ENCODE data around the gene DPP6. TPM values are rescaled to one million over a fixed set of nuclear protein-coding genes. Genes with fewer than 3 reads are reported as not detected.

Gene DPP6
- total and polyA plus RNA-seq, 2 donors (not counting 1 experiment from before 2014, with no cell fraction given) = not detected

DNA sequence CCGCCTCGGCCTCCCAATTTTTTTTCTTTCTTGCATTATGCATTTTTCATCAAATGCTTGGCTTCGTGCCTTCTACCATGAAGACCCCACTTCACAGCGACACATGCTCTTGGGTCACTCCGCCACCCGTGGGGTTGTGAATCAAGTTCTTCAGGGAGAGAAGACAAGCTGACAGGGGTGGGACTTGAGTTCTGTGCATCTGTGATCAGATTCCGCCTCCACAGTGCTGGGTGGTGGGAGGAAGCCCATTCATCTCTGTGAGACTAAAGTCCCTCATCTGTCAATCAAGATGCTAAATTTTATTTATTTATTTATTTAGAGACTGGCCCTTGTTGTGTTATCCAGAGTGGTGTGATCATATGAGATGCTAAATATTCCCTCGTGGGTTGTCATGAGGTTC, 333.0 kb downstream of the DPP6 start:
- Histone ChIP-seq H3K79me2 (ENCODE audit: control insufficient read depth, insufficient read depth, low read length) (no peaks in the 10 kb centered on the region), H3K9ac (ENCODE audit: low read length) (no peak overlapping the region), H3K27ac (ENCODE audit: low read length in 2 of 2) (no peak overlapping the region), H3K4me3 (ENCODE audit: control extremely low read depth in 1 of 5, extremely low read depth in 1 of 5, insufficient read depth in 1 of 5, low read depth in 2 of 5, low read length in 4 of 5) (no peak overlapping the region), H2AFZ (ENCODE audit: insufficient read depth, low read depth, low read length, poor library complexity, severe bottlenecking) (no peak overlapping the region), H3K36me3 (replicated peaks in 1 of 2; ENCODE audit: control extremely low read depth in 1 of 2, control insufficient read depth in 1 of 2, extremely low read depth in 1 of 2, insufficient read depth in 2 of 2, low read length in 1 of 2) (no peaks in the 10 kb centered on the region), H3K27me3 (replicated peaks in 1 of 4; ENCODE audit: control extremely low read depth in 1 of 4, control insufficient read depth in 3 of 4, insufficient read depth in 4 of 4, low read length in 3 of 4) (no peaks in the 10 kb centered on the region), H3K4me1 (ENCODE audit: control insufficient read depth in 2 of 2, insufficient read depth in 2 of 2, low read length in 2 of 2) (no peaks in the 10 kb centered on the region), H4K20me1 (ENCODE audit: control insufficient read depth, insufficient read depth, low read length, poor library complexity, severe bottlenecking) (no peaks in the 10 kb centered on the region), H3K4me2 (replicated peaks; ENCODE audit: low read depth, low read length, poor library complexity, severe bottlenecking) (no peak overlapping the region), H3K9me3 (ENCODE audit: control extremely low read depth in 1 of 3, control insufficient read depth in 2 of 3, insufficient read depth in 1 of 3, low read length in 2 of 3) (peaks cover 0 to 15% (median 0%) of the 10 kb centered on the region in 3 donors)
- H3K27me3 Mint-ChIP-seq = no peaks in the 10 kb centered on the region
- DNase-seq (no peak), ATAC-seq (ENCODE audit: low read depth) (no peak)
- WGBS (ENCODE audit: insufficient coverage) = 95% methylated on average over 2 of the region's 8 CpGs
- no peak for TF ChIP-seq EZH2 (IDR thresholded peaks at IDR 0.05; ENCODE audit: borderline replicate concordance, insufficient read depth, low read depth, low read length, poor library complexity, severe bottlenecking)
- TF ChIP-seq, protein P1, sequence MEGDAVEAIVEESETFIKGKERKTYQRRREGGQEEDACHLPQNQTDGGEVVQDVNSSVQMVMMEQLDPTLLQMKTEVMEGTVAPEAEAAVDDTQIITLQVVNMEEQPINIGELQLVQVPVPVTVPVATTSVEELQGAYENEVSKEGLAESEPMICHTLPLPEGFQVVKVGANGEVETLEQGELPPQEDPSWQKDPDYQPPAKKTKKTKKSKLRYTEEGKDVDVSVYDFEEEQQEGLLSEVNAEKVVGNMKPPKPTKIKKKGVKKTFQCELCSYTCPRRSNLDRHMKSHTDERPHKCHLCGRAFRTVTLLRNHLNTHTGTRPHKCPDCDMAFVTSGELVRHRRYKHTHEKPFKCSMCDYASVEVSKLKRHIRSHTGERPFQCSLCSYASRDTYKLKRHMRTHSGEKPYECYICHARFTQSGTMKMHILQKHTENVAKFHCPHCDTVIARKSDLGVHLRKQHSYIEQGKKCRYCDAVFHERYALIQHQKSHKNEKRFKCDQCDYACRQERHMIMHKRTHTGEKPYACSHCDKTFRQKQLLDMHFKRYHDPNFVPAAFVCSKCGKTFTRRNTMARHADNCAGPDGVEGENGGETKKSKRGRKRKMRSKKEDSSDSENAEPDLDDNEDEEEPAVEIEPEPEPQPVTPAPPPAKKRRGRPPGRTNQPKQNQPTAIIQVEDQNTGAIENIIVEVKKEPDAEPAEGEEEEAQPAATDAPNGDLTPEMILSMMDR (IDR thresholded peaks at IDR 0.05) = no peak
- POLR2A ChIA-PET = no interaction called here
- H3K9me3 Mint-ChIP-seq (ENCODE audit: insufficient read depth) = peaks cover 3% of the 10 kb centered on the region
- H3K4me3 Mint-ChIP-seq = no peak overlapping the region
- H3K27ac Mint-ChIP-seq = no peak overlapping the region
- intact Hi-C loops (cut with micrococcal nuclease) = no loop called here
- CTCF ChIA-PET = no interaction called here
- H3K4me1 Mint-ChIP-seq = no peaks in the 10 kb centered on the region

DNA sequence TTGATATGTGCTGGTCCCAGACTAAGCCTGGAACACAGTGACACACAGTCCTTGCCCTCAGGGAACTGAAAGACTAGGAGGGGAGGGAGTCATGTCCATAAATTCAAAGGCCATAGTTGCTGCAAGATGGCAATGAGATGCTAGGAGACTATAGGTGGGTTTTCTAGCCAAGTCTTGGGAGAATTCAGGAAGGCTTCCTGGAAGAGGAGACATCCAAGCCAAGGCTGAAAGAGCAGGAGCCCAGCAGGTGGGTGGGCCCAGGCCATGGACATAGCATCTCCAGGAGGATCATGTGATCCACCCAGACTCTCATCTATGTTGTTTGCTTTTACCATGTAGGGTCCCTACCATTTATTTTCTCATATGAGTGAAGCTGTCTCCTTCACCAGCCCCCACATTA, 335.1 kb downstream of the DPP6 start:
- Histone ChIP-seq H3K4me1 (ENCODE audit: control insufficient read depth in 2 of 2, insufficient read depth in 2 of 2, low read length in 2 of 2) (no peaks in the 10 kb centered on the region), H3K9me3 (ENCODE audit: control extremely low read depth in 1 of 3, control insufficient read depth in 2 of 3, insufficient read depth in 1 of 3, low read length in 2 of 3) (peaks cover 0 to 17% (median 0%) of the 10 kb centered on the region in 3 donors), H3K79me2 (ENCODE audit: control insufficient read depth, insufficient read depth, low read length) (no peaks in the 10 kb centered on the region), H3K4me2 (replicated peaks; ENCODE audit: low read depth, low read length, poor library complexity, severe bottlenecking) (no peak overlapping the region), H2AFZ (ENCODE audit: insufficient read depth, low read depth, low read length, poor library complexity, severe bottlenecking) (no peak overlapping the region), H3K27me3 (replicated peaks in 1 of 4; ENCODE audit: control extremely low read depth in 1 of 4, control insufficient read depth in 3 of 4, insufficient read depth in 4 of 4, low read length in 3 of 4) (no peaks in the 10 kb centered on the region), H3K36me3 (replicated peaks in 1 of 2; ENCODE audit: control extremely low read depth in 1 of 2, control insufficient read depth in 1 of 2, extremely low read depth in 1 of 2, insufficient read depth in 2 of 2, low read length in 1 of 2) (no peaks in the 10 kb centered on the region), H3K9ac (ENCODE audit: low read length) (no peak overlapping the region), H3K27ac (ENCODE audit: low read length in 2 of 2) (no peak overlapping the region), H4K20me1 (ENCODE audit: control insufficient read depth, insufficient read depth, low read length, poor library complexity, severe bottlenecking) (no peaks in the 10 kb centered on the region), H3K4me3 (ENCODE audit: control extremely low read depth in 1 of 5, extremely low read depth in 1 of 5, insufficient read depth in 1 of 5, low read depth in 2 of 5, low read length in 4 of 5) (no peak overlapping the region)
- ChIA-PET CTCF (no interaction called here), POLR2A (no interaction called here)
- Mint-ChIP-seq H3K27ac (no peak overlapping the region), H3K27me3 (no peaks in the 10 kb centered on the region), H3K4me1 (no peaks in the 10 kb centered on the region), H3K4me3 (no peak overlapping the region), H3K9me3 (ENCODE audit: insufficient read depth) (peaks cover 3% of the 10 kb centered on the region)
- TF ChIP-seq EZH2 (IDR thresholded peaks at IDR 0.05; ENCODE audit: borderline replicate concordance, insufficient read depth, low read depth, low read length, poor library complexity, severe bottlenecking) = no peak
- TF ChIP-seq, protein P1 (IDR thresholded peaks at IDR 0.05) = no peak
- no peak for DNase-seq
- intact Hi-C loops (cut with micrococcal nuclease) = no loop called here
- no peak for ATAC-seq (ENCODE audit: low read depth)

Data from B cell (primary cell).